Common myeloid progenitor, CD34-positive (primary cell): ENCODE measurements around the gene ILF3.
"Not testable (repeated sequence)": the region's sequence is repeated elsewhere in the genome, so short reads cannot be mapped to it uniquely, and the experiment has no call there.

Source experiments
- CTCF ChIA-PET: fragments of 350-600 bp; sonication (Branson Sonifier 250); formaldehyde crosslinking; loops from one replicate; lab custom pipeline; 2021; ENCODE audit warnings: antibody characterized with exemption; lab: Charles Lee
- POLR2A ChIA-PET: fragments of 350-600 bp; sonication (Branson Sonifier 250); formaldehyde crosslinking; loops from one replicate; lab custom pipeline; 2021; ENCODE audit warnings: antibody characterized with exemption; lab: Charles Lee
- DNase-seq, 3 donors: peaks; one replicate each; pipeline versions ENCODE4 v3.0.0 to v3.0.0-alpha.2; 2013
- H3K27ac ChIP-seq, 2 experiments: 1 replicate in 1 of 2; 2 replicates in 1 of 2; pipeline ENCODE4 v1.7.0; 2013; ENCODE audit warnings: inconsistent platforms in 2 of 2, low read length in 2 of 2, mild to moderate bottlenecking in 2 of 2, low read depth in 1 of 2, moderate library complexity in 1 of 2; ENCODE audit not compliant: severe bottlenecking in 2 of 2, insufficient read depth in 1 of 2, poor library complexity in 1 of 2
- H3K27me3 ChIP-seq, 5 experiments: replicated peaks in 2 of 5; 1 replicate in 3 of 5; 2 replicates in 2 of 5; pipeline versions ENCODE4 v1.6.1 to v1.7.0; 2013; ENCODE audit warnings: low read length in 4 of 5, mild to moderate bottlenecking in 2 of 5, moderate library complexity in 2 of 5, inconsistent platforms in 1 of 5; ENCODE audit not compliant: insufficient read depth in 5 of 5, control insufficient read depth in 4 of 5
- H3K36me3 ChIP-seq, 4 experiments: 1 replicate in 2 of 4; 2 replicates in 2 of 4; pipeline versions ENCODE4 v1.6.1 to v1.7.0; 2013; ENCODE audit warnings: low read length in 3 of 4, control low read depth in 1 of 4, mild to moderate bottlenecking in 1 of 4; ENCODE audit not compliant: control insufficient read depth in 4 of 4, insufficient read depth in 4 of 4
- H3K4me1 ChIP-seq, 4 experiments: 1 replicate in 3 of 4; 2 replicates in 1 of 4; pipeline versions ENCODE4 v1.6.1 to v1.7.1; 2013; ENCODE audit warnings: low read length in 3 of 4, mild to moderate bottlenecking in 3 of 4, control low read depth in 1 of 4, inconsistent platforms in 1 of 4, moderate library complexity in 1 of 4; ENCODE audit not compliant: control insufficient read depth in 4 of 4, insufficient read depth in 4 of 4; ENCODE audit errors: control extremely low read depth in 1 of 4
- H3K4me3 ChIP-seq, 7 experiments: 1 replicate in 4 of 7; 2 replicates in 3 of 7; pipeline versions ENCODE4 v1.5.1 to v1.7.0; 2013; ENCODE audit warnings: mild to moderate bottlenecking in 7 of 7, low read length in 6 of 7, moderate library complexity in 6 of 7, inconsistent platforms in 2 of 7, low read depth in 2 of 7, control low read depth in 1 of 7; ENCODE audit not compliant: insufficient read depth in 4 of 7, control insufficient read depth in 1 of 7; ENCODE audit errors: extremely low read depth in 1 of 7
- H3K9me3 ChIP-seq, 5 experiments: 1 replicate in 4 of 5; 2 replicates in 1 of 5; pipeline versions ENCODE4 v1.6.1 to v1.7.1; 2013; ENCODE audit warnings: low read length in 4 of 5, mild to moderate bottlenecking in 2 of 5, inconsistent platforms in 1 of 5, low read depth in 1 of 5, moderate library complexity in 1 of 5; ENCODE audit not compliant: control insufficient read depth in 4 of 5, insufficient read depth in 2 of 5; ENCODE audit errors: control extremely low read depth in 1 of 5
- WGBS: methylation state at CpG from one replicate; pipeline ENCODE4 v1.1.5; 2013; ENCODE audit not compliant: insufficient coverage; 5-methylcytosine and 5-hydroxymethylcytosine counted together

Gene ILF3

DNA sequence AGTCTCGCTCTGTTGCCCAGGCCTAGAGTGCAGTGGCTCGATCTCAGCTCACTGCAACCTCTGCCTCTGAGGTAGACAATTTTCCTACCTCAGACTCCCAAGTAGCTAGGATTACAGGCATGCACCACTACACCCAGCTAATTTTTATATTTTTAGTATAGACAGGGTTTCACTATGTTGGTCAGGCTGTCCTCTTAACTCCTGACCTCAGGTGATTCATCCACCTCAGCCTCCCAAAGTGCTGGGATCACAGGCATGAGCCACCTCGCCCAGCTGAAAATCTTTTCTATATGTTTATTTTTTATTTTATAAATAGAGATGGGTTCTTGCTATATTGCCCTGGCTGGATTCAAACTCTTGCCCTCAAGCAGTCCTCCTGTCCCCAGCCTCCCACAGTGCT is 17.8 kb downstream of the ILF3 start:
- POLR2A ChIA-PET, H3K27ac ChIP-seq, H3K4me3 ChIP-seq, DNase-seq, H3K4me1 ChIP-seq, H3K9me3 ChIP-seq, H3K27me3 ChIP-seq: not testable (repeated sequence)
- WGBS: no CpG with 5 or more reads among the region's 3 CpGs
- H3K36me3 ChIP-seq: peaks cover 18 to 71% (median 45%) of the 10 kb centered on the region in 4 experiments
- CTCF ChIA-PET: interaction anchor here (0.8 to 2.5 kb wide), 6 partner anchors 11 to 46 kb away, joined by 3 to 7 read pairs (median 4); partner anchors contain the start of gene DNM2

DNA sequence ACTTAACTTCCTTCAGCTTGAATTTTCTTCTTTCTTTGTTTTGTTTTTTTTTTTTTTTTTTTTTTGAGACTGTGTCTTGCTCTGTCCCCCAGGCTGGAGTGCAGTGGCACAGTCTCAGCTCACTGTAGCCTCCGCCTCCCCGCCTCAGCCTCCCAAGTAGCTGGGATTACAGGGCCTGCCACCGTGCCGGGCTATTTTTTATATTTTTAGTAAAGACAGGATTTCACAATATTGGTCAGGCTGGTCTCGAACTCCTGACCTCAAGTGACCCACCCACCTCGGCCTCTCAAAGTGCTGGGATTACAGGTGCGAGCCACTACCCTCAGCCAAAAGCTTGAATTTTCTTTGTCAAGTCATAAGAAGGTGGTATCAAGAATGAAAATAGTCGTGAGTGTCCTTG is 21.1 kb downstream of the ILF3 start:
- DNase-seq, H3K4me3 ChIP-seq, H3K4me1 ChIP-seq, H3K9me3 ChIP-seq, H3K27me3 ChIP-seq, H3K27ac ChIP-seq, POLR2A ChIA-PET: not testable (repeated sequence)
- peaks cover 26 to 87% (median 66%) of the 10 kb centered on the region in 4 experiments for H3K36me3 ChIP-seq
- WGBS: 92% methylated on average over 4 of the region's 8 CpGs
- CTCF ChIA-PET: interaction anchor here (1.0 to 2.0 kb wide), 3 partner anchors 12 to 95 kb away, joined by 3 to 7 read pairs (median 3); no protein-coding TSS in a partner anchor

GRCh38 chr19:10677751-10678150 is 23.6 kb downstream of the ILF3 start:
- no peaks in the 10 kb centered on the region for H3K4me1 ChIP-seq
- no peak overlapping the region for H3K27ac ChIP-seq
- no peaks in the 10 kb centered on the region for H3K9me3 ChIP-seq
- H3K4me3 ChIP-seq: no peak overlapping the region
- 98% methylated on average over 11 of the region's 13 CpGs for WGBS
- ChIA-PET CTCF (interaction anchor here (0.6 to 1.4 kb wide), 2 partner anchors 9 to 95 kb away, joined by 3 to 5 read pairs; no protein-coding TSS in a partner anchor), POLR2A (no interaction called here)
- H3K36me3 ChIP-seq: peaks cover 37 to 91% (median 74%) of the 10 kb centered on the region in 4 experiments
- H3K27me3 ChIP-seq: no peaks in the 10 kb centered on the region
- peak in 1 of 3 donors; percentile 45 for DNase-seq

- no peaks in the 10 kb centered on the region for H3K27me3 ChIP-seq
- H3K36me3 ChIP-seq: peaks cover 32 to 91% (median 76%) of the 10 kb centered on the region in 4 experiments
- H3K9me3 ChIP-seq: no peaks in the 10 kb centered on the region
- 95% methylated on average over 9 of the region's 12 CpGs for WGBS
- H3K4me3 ChIP-seq: no peak overlapping the region
- CTCF ChIA-PET: interaction anchor here (1.1 kb wide), 1 partner anchor 99 kb away, joined by 3 read pairs; no protein-coding TSS in a partner anchor
- POLR2A ChIA-PET: no interaction called here
- no peak for DNase-seq
- H3K4me1 ChIP-seq: no peaks in the 10 kb centered on the region
- H3K27ac ChIP-seq: no peak overlapping the region
Observed at GRCh38 chr19:10678813-10679212, 24.7 kb downstream of the ILF3 start.

DNA sequence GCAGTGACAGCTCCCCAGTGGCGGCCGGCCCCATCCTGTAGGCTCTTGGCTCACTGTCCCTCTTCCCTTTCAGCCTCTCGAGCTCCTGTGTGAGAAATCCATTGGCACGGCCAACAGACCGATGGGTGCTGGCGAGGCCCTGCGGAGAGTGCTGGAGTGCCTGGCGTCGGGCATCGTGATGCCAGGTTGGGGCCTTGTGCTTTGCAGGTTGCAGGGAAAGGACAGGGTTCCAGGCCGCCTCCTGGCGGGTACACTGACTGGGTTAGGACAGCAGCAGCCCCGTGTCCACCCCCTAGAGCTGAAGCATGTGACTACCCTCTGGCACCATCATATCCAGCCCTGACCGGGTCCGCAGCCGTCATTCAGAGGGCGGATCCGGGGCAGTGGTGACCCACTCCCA is 25.6 kb downstream of the ILF3 start:
- ChIA-PET CTCF (interaction anchor here (1.1 kb wide), 1 partner anchor 100 kb away, joined by 3 read pairs; no protein-coding TSS in a partner anchor), POLR2A (no interaction called here)
- H3K9me3 ChIP-seq: no peaks in the 10 kb centered on the region
- 100% methylated on average over 18 of the region's 18 CpGs for WGBS
- no peaks in the 10 kb centered on the region for H3K27me3 ChIP-seq
- no peak for DNase-seq
- no peak overlapping the region for H3K4me3 ChIP-seq
- peaks cover 34 to 95% (median 83%) of the 10 kb centered on the region in 4 experiments for H3K36me3 ChIP-seq
- H3K27ac ChIP-seq: no peak overlapping the region
- H3K4me1 ChIP-seq: no peaks in the 10 kb centered on the region

GRCh38 chr19:10680545-10681135 is 26.5 kb downstream of the ILF3 start:
- peaks cover 31 to 95% (median 85%) of the 10 kb centered on the region in 4 experiments for H3K36me3 ChIP-seq
- no peaks in the 10 kb centered on the region for H3K4me1 ChIP-seq
- POLR2A ChIA-PET: no interaction called here
- no peak for DNase-seq
- 100% methylated on average over 6 of the region's 15 CpGs for WGBS
- no peak overlapping the region for H3K4me3 ChIP-seq
- no peak overlapping the region for H3K27ac ChIP-seq
- CTCF ChIA-PET: interaction anchor here (1.1 to 1.3 kb wide), 4 partner anchors 7 to 178 kb away, joined by 3 read pairs; partner anchors contain the start of gene QTRT1
- no peaks in the 10 kb centered on the region for H3K27me3 ChIP-seq
- no peaks in the 10 kb centered on the region for H3K9me3 ChIP-seq

DNA sequence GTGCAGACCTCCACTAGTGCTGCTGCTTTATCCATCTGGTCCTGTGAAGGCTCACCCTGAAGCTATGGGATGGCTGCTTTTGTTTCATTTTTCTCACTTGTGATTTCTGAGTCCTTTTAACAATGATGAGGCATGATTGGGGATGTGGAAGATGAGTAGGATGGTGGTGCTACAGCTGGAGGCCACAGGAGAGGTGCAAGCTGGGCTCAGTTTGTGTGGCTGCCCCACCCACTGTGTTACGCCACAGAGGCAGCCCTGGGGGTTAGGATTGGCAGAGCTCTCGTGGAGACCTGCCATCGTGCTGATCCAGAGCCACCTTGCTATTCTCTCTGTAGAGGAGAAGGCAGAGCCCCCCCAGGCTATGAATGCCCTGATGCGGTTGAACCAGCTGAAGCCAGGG is 27.5 kb downstream of the ILF3 start:
- Histone ChIP-seq H3K9me3 (no peaks in the 10 kb centered on the region), H3K27ac (no peak overlapping the region), H3K4me3 (no peak overlapping the region), H3K36me3 (peaks cover 33 to 100% (median 90%) of the 10 kb centered on the region in 4 experiments), H3K4me1 (no peaks in the 10 kb centered on the region), H3K27me3 (no peaks in the 10 kb centered on the region)
- DNase-seq: no peak
- ChIA-PET POLR2A (no interaction called here), CTCF (interaction anchor here (1.1 to 1.3 kb wide), 5 partner anchors 9 to 177 kb away, joined by 3 to 6 read pairs (median 3); partner anchors contain the start of gene QTRT1)
- 93% methylated on average over 4 of the region's 4 CpGs for WGBS
